SH-SY5Y (cell line): ENCODE measurements around the gene SMAD4.

Experiments used
- GATA2 ChIP-seq: IDR thresholded peaks from 2 replicates; pipeline ENCODE4 v1.6.1; 2011; ENCODE audit warnings: mild to moderate bottlenecking, low read depth, low read length
- GATA3 ChIP-seq: IDR thresholded peaks from 2 replicates; pipeline ENCODE4 v1.6.1; 2011; ENCODE audit warnings: low read depth, mild to moderate bottlenecking, low read length, moderate library complexity

DNA sequence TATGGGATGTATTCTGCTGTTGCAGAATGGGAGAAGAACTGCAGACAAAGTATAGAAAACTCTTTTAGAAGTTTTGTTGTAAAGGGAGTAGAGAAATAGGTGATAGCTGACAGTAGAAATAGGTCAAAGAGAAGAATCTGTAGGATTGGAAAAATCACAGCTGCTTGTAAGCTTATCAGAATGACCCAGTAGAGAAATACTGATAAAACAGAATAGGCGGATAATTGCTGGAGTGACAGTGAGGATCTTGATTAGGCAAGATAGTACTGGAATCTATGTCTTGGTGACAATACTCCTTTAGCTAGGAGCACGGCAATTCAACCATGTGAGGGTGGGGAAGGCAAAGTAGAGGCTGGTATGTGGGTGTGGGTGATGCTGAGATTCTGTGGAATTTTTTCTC lies 4.5 kb upstream of the SMAD4 start:
- TF ChIP-seq GATA3 = no peak
- no peak for TF ChIP-seq GATA2
